ENCODE data around the gene GABARAP. TPM values are rescaled to one million over a fixed set of nuclear protein-coding genes. Genes with fewer than 3 reads are reported as not detected.

GABARAP gene
- total RNA-seq, 2 donors from 2014 or later: 264 to 317 TPM

DNA sequence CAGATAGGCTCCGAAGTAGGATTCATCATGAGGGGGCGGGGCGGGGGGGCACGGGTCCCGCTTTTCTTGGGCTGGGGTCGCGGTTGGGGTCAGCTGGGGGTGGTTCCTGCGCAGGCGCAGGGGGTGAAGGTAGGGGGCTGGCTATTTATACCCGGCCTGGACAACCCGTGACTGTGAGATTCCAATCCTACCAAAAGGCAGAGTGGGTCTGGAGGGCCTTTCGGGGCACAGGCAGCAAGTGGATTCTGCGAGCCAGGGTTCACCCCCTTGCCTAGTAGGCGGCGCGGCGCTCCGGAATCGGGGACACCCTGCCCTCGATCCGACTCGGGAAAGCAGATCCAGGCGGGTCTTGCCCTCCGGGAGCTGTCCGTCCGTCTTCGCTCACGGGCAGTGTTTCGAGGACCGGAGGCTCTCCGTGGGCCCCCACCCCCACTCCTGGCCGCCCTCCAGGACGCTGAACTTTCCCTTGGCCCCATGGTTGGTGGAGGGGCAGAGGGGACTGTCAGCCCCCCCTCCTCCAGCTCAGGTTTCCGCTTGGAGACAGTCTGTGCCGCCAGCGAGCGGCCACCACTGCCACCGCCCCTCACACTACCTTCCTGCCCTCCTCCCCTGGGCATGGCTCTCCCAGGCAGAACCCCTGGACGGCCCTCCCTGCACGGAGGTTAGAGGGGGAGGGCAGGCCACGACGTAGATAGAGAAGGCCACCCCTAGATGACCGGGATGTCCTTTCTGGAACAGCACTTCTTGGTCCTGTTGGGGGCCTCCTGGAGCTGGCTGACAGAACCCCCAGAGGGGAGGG is 39.9 kb upstream of the GABARAP start:
- Mint-ChIP-seq H3K27ac (no peak overlapping the region), H3K9me3 (no peaks in the 10 kb centered on the region), H3K27me3 (ENCODE audit: insufficient read depth) (peaks cover 33% of the 10 kb centered on the region), H3K36me3 (ENCODE audit: low read depth) (no peaks in the 10 kb centered on the region), H3K4me1 (peaks cover 6% of the 10 kb centered on the region), H3K4me3 (peak overlapping the region; percentile 60)
- Histone ChIP-seq H3K4me1 (ENCODE audit: control insufficient read depth, insufficient read depth, low read length) (peaks cover 5% of the 10 kb centered on the region), H3K9ac (ENCODE audit: extremely low read depth, low read length, poor library complexity, severe bottlenecking) (peak overlapping the region; percentile 30), H3K27me3 (ENCODE audit: control insufficient read depth, insufficient read depth, low read length, poor library complexity, severe bottlenecking) (peaks cover 16% of the 10 kb centered on the region), H3K27ac (ENCODE audit: low read depth, low read length) (no peak overlapping the region), H3K4me3 (ENCODE audit: low read length) (peak overlapping the region; percentile 67), H3K9me3 (ENCODE audit: control insufficient read depth, low read length) (no peaks in the 10 kb centered on the region), H3K36me3 (ENCODE audit: control insufficient read depth, insufficient read depth, low read length) (no peaks in the 10 kb centered on the region)
- TF ChIP-seq, protein P1, sequence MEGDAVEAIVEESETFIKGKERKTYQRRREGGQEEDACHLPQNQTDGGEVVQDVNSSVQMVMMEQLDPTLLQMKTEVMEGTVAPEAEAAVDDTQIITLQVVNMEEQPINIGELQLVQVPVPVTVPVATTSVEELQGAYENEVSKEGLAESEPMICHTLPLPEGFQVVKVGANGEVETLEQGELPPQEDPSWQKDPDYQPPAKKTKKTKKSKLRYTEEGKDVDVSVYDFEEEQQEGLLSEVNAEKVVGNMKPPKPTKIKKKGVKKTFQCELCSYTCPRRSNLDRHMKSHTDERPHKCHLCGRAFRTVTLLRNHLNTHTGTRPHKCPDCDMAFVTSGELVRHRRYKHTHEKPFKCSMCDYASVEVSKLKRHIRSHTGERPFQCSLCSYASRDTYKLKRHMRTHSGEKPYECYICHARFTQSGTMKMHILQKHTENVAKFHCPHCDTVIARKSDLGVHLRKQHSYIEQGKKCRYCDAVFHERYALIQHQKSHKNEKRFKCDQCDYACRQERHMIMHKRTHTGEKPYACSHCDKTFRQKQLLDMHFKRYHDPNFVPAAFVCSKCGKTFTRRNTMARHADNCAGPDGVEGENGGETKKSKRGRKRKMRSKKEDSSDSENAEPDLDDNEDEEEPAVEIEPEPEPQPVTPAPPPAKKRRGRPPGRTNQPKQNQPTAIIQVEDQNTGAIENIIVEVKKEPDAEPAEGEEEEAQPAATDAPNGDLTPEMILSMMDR (conservative IDR thresholded peaks at IDR 0.05): no peak
- WGBS, 2 experiments (ENCODE audit: insufficient coverage in 1 of 2, insufficient read length in 1 of 2): 4 to 7% methylated on average over 8 to 43 of the region's 43 CpGs
- DNase-seq: peak; percentile 82

DNA sequence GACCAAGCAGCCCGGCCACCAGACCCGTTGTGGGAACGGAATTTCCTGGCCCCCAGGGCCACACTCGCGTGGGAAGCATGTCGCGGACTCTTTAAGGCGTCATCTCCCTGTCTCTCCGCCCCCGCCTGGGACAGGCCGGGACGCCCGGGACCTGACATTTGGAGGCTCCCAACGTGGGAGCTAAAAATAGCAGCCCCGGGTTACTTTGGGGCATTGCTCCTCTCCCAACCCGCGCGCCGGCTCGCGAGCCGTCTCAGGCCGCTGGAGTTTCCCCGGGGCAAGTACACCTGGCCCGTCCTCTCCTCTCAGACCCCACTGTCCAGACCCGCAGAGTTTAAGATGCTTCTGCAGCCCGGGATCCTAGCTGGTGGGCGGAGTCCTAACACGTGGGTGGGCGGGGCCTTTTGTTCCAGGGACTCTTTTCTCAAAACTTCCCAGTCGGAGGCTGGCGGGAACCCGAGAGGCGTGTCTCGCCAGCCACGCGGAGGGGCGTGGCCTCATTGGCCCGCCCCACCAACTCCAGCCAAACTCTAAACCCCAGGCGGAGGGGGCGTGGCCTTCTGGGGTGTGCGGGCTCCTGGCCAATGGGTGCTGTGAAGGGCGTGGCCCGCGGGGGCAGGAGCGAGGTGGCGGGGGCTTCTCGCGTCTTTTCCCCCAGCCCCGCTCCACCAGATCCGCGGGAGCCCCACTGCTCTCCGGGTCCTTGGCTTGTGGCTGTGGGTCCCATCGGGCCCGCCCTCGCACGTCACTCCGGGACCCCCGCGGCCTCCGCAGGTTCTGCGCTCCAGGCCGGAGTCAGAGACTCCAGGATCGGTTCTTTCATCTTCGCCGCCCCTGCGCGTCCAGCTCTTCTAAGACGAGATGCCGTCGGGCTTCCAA is 39.1 kb upstream of the GABARAP start, which contains the start of gene SLC2A4:
Gene SLC2A4 (plus strand): TSS at position 645 of the 879 bp plus-strand sequence. CDS start 217 bp downstream, at position 862.
- TF ChIP-seq, protein P1 (conservative IDR thresholded peaks at IDR 0.05): no peak
- Mint-ChIP-seq H3K9me3 (no peaks in the 10 kb centered on the region), H3K4me3 (peak within 1 kb of the TSS; percentile 60), H3K27me3 (ENCODE audit: insufficient read depth) (peaks cover 33% of the 10 kb centered on the region), H3K36me3 (ENCODE audit: low read depth) (no peaks in the 10 kb centered on the region), H3K27ac (peak within 1 kb of the TSS; percentile 70), H3K4me1 (peaks cover 6% of the 10 kb centered on the region)
- Histone ChIP-seq H3K9ac (ENCODE audit: extremely low read depth, low read length, poor library complexity, severe bottlenecking) (peak within 1 kb of the TSS; percentile 30), H3K27me3 (ENCODE audit: control insufficient read depth, insufficient read depth, low read length, poor library complexity, severe bottlenecking) (peaks cover 16% of the 10 kb centered on the region), H3K4me3 (ENCODE audit: low read length) (peak within 1 kb of the TSS; percentile 67), H3K9me3 (ENCODE audit: control insufficient read depth, low read length) (no peaks in the 10 kb centered on the region), H3K27ac (ENCODE audit: low read depth, low read length) (peak within 1 kb of the TSS; percentile 18), H3K36me3 (ENCODE audit: control insufficient read depth, insufficient read depth, low read length) (no peaks in the 10 kb centered on the region), H3K4me1 (ENCODE audit: control insufficient read depth, insufficient read depth, low read length) (peaks cover 5% of the 10 kb centered on the region)
- 0 to 1% methylated on average over 29 to 71 of the region's 71 CpGs for WGBS, 2 experiments (ENCODE audit: insufficient coverage in 1 of 2, insufficient read length in 1 of 2)
- peak; percentile 100 for DNase-seq

DNA sequence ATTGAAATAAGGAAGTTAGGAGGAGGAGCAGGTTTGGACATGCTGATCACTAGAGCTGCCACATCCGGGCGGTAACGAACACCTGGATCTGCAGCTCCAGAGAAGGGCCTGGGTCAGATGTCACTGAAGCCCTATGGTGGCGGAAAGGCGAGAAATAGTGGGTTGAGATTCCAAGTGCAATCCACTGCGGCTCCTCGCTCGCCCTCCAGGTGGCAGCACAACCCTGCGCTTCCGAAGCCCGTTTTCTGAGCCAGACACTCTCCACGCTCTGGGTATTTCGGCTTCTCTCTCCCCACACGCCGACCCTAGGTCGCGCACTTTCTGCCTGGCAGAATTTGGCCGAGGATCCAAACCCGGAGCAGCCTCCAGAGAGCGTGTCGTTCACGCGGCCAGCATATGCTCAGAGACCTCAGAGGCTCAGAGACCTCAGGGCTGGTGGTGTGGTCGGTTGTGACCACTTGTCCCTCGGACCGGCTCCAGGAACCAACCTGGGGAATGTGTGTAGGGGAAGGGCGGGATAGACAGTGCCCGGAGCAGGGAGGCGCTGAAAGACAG is 38.3 kb upstream of the GABARAP start:
- peak overlapping the region; percentile 18 for H3K27ac ChIP-seq (ENCODE audit: low read depth, low read length)

More for the DNA sequence above, 38.3 kb upstream of the GABARAP start:
- H3K9ac ChIP-seq (ENCODE audit: extremely low read depth, low read length, poor library complexity, severe bottlenecking): peak overlapping the region; percentile 4
- peaks cover 16% of the 10 kb centered on the region for H3K27me3 ChIP-seq (ENCODE audit: control insufficient read depth, insufficient read depth, low read length, poor library complexity, severe bottlenecking)
- no peaks in the 10 kb centered on the region for H3K36me3 ChIP-seq (ENCODE audit: control insufficient read depth, insufficient read depth, low read length)
- Mint-ChIP-seq H3K4me1 (peaks cover 6% of the 10 kb centered on the region), H3K27ac (peak overlapping the region; percentile 61), H3K4me3 (peak overlapping the region; percentile 60), H3K9me3 (no peaks in the 10 kb centered on the region), H3K36me3 (ENCODE audit: low read depth) (no peaks in the 10 kb centered on the region), H3K27me3 (ENCODE audit: insufficient read depth) (peaks cover 31% of the 10 kb centered on the region)
- H3K4me1 ChIP-seq (ENCODE audit: control insufficient read depth, insufficient read depth, low read length): peaks cover 5% of the 10 kb centered on the region
- peak overlapping the region; percentile 67 for H3K4me3 ChIP-seq (ENCODE audit: low read length)
- no peaks in the 10 kb centered on the region for H3K9me3 ChIP-seq (ENCODE audit: control insufficient read depth, low read length)
- TF ChIP-seq, protein P1 (conservative IDR thresholded peaks at IDR 0.05): peak; percentile 94
- peak; percentile 98 for DNase-seq
- WGBS, 2 experiments (ENCODE audit: insufficient coverage in 1 of 2, insufficient read length in 1 of 2): 2 to 3% methylated on average over 14 to 29 of the region's 29 CpGs

All from endodermal cell (in vitro differentiated cells).